Activated CD4-positive, alpha-beta T cell treated with anti-CD3 and anti-CD28 coated beads, Interleukin-2, Interleukin-6, amounts not matched to agents 100 ng/mL and 50 ng/mL, durations not matched to agents 16 hours and 8 hours (primary cell): Measurements from ENCODE around the gene TAS2R8.
"Not testable (repeated sequence)": the region's sequence is repeated elsewhere in the genome, so short reads cannot be mapped to it uniquely, and the experiment has no call there.

Experiments used
- DNase-seq: peaks from one replicate; pipeline ENCODE4 v3.0.0-alpha.2; 2020

Gene TAS2R8, protein sequence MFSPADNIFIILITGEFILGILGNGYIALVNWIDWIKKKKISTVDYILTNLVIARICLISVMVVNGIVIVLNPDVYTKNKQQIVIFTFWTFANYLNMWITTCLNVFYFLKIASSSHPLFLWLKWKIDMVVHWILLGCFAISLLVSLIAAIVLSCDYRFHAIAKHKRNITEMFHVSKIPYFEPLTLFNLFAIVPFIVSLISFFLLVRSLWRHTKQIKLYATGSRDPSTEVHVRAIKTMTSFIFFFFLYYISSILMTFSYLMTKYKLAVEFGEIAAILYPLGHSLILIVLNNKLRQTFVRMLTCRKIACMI

DNA sequence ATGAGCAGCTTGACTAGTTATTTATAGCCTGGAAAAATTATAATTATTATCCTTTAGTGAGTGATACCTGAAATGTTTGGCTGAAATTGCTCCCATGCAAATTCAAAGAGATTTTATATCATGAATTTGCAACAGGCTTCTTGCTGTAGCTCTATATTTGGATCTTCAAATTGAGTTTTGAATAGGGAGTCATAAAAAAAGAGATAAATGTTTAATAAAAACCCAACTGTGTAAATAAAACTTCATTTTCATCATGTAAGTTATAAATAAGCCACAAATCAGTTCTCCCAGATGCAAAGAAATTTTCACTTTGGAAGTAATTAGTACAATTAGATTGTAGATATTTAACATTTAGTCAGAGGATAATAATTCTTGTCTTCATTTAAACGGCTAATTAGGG is at the start of gene TAS2R8:
Gene TAS2R8, minus strand, starts transcription at position 101 of the 400 bp plus-strand sequence. CDS start 306 bp downstream, outside the sequence.
- DNase-seq: no peak

DNA sequence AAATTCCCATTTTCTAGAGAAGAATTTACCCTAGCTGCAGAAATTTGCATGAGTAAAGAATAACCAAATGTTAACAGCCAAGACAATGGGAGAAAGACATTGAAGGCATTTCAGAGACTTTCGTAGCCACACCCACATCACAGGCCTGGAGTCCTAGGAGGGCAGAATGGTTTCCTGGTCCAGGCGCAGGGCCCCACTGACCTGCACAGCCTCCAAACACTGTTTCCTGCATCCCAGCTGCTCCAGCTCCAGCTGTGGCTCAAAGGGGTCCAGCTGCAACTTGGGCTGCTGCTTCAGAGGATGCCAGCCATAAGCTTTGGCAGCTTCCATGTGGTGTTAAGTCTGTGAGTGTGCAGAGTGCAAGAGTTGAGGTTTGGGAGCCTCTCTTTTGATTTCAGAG is 48.7 kb upstream of the TAS2R8 start:
- no peak for DNase-seq

DNA sequence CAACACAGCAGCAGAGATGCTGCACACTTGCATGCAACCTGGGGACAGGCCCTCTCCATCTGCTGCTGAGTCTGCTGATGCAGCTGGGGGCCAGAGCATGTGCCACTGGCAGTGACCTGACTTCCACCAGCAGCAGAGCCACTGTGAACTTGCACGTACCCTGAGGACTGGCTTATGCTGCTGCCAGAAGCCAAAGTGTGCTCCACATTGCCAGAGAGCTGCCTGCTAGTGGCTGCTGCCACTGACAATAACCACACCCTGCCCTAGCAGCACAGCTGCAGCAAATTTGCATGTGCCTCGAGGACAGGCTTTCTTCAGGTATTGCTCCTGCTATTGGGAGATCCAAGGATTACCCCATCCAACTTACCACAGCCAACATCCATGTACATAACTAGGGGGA is 46.7 kb upstream of the TAS2R8 start:
- DNase-seq: no peak

DNA sequence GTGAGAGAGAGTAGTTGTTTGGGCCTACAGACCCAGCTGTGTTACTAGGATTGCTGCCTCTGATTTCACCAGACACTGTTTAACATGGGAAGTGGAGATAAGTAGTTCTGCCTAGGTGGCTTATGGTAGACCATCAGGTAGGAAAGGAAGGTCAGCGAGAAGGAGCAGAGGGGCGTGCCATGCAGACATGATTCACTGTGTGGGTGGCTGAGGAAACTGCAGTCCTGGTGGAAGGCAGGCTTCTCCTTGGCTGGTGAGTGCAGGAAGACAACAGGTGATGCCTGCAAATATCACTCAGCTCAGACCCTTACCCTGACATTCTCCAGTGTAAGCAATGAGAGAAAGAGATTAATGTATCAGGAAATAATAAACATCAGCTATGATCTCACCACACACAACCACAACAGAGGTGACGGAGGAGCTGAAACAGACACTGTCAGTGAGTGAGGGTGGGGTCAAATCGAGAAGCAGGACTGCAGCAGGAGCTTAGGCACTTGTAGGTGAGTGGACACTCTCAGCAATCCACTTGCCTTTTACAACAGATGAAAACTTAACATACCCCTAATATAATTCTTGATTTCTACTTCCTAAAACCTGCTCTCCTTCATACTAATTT is 44.3 kb upstream of the TAS2R8 start:
- no peak for DNase-seq

DNA sequence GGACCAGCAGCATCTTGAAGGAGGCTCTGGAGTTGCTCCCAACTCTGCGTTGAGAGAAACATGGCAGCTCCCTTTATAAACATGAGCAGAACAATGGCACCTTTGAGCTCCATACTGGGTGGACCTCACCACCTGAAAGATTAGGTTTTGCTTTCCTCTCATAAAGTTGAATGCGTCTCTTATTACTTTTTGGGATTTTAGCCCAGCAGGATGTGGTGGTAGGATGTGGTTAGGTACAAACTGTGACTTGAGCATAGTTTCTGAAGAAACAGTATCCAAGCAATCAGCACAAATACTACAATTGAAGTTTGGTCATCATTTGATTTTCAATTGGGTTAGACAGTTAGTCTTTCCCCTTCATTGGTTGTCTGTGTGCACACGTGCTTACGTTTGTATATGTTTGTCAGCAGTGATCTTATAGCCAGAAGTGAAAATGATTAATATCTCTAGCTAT is 42.4 kb upstream of the TAS2R8 start, which contains the start of gene PRR4:
Gene PRR4, minus strand, starts transcription at position 51 of the 454 bp plus-strand sequence. Its CDS starts 38 bp downstream, at position 13.
- DNase-seq: peak; percentile 13

DNA sequence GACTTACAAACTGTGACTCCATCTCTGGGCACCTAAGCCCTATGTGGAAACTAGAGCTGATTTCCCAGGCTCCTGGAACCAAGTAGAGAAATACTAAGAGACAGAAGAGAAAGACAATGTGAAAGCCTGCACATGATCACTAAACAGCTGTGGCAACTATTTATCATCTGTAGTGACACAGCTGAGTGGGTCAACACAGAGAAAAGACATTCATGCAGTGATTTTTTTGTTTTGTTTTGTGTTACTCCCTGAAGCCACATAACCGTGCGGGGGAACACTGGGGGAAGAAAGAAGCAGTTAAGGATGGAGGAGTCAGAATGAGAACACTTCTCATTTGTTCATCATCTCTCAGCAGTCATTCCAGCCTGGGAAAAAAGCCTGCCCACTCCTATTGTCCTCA is 40.7 kb upstream of the TAS2R8 start:
- no peak for DNase-seq

DNA sequence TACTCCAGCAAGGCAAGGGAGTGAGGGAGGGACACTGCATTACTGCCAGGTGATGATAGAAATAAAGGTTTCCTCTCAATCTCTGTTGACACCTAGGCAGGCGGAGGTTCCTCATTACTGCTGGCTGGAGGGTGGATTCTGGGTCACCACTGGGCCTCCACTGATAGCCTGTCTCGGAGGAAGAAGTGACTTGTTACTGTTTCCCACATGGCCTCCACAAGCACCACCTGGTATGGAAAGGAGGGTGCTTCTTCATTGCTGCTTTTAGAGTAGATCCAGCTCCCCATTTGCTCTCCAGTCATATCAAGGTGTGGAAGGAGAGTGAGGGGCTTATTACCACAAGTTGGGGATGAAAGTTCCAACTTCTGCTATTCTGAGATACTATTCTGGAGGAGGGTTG is 35.8 kb upstream of the TAS2R8 start:
- DNase-seq: no peak

DNA sequence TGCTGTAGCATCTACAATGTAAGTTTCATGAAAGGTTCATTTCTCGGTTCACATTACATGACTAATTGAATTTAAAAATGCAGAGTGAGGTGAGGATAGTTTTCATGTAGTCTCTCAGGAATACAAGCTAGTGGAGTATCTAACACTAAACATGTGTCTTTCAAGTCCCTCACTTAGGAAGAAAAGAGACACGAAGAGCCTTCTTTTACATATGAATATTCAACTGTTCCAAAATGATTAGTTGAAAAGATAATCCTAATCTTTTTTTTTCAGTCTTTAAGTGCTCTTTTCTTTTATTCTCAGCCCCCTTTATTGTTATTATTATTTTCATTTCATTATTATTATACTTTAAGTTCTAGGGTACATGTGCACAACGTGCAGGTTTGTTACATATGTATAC is 31.4 kb upstream of the TAS2R8 start:
- no peak for DNase-seq

DNA sequence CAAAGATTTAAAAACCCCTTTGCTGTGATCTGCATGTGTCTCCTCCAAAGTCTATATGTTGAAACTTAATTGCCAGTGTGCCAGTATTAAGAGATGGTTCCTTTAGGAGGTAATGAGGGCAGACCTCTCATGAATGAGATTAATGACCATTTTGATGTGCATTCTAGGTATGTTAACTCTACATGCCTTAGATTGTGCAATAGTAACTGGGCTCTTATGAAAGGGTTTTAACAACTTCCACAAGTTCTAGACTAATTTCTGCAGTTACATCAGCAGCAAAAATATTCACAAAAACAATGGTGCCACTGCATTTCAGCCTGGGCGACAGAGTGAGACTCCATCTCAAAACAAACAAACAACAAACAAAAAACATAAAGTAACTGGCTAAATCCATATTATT is 22.9 kb upstream of the TAS2R8 start:
- no peak for DNase-seq

DNA sequence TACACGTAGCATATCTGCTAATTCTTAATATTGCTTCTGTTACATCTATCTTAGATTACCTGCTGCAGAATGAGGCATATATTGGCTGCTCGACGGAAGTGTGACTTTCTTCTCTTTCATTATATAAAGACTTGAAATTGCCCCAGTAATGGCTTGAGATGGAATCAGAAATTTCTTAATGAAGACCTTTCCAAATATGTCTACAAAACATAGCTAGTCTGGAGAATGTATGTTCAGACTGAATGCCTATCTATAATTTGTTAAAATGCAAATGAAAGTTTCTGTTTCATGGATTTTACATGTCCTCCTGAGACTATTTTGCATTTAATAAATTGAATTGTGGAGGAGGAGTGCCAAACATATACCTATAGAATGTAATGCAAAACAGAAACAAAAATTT is 19.2 kb upstream of the TAS2R8 start, which contains the start of gene TAS2R10:
Gene TAS2R10, minus strand, starts transcription at position 101 of the 400 bp plus-strand sequence. Its CDS starts 89 bp downstream, at position 12.
- no peak for DNase-seq

DNA sequence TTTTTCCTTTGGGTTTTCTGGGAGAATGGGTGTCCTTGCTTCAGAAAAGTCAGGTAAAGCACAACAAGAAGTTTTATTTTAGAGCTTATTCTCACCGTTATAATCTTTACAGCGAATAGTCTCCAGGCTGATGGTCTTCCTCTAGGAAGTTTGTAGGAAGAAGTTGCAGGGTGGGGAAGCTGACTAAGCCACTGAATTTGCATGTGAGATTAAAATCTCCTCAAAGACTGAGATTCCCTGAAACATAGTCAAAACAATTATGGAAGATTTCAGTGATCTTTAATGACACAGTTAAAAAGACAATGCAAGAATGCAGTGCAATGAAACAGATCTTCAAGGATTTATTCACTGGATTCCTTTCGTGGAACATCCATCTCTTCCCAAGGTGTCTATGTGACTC is 17.9 kb upstream of the TAS2R8 start:
- no peak for DNase-seq

DNA sequence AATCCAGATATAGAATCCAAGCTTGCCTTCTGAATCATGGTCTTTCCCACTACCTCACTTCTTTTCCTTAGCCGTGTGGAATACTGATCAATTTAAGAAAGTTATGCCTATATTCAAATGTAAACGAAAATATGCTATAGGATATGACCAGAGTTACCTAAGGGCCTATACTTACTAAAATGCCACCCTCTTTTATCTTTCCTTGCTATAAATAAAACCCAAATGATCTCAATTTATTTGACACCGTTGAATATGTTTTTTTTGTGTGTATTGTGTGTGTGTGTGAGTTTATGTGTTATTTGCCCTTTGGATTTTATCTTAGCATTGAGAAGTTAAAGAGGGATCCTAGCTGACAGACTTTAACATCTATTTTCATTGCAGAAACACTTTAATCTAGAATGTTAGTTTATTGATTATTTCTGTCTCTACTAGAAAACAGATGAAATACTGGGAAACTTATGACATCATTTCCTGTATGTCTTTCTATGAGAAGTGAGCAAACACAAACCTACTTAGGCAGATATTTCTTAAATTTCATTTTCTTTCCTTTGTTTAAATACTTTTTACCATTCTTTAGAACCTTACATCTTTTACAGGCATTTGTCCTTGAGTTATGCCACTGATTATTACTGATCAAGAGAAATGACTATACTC is 4.9 kb upstream of the TAS2R8 start:
- no peak for DNase-seq

DNA sequence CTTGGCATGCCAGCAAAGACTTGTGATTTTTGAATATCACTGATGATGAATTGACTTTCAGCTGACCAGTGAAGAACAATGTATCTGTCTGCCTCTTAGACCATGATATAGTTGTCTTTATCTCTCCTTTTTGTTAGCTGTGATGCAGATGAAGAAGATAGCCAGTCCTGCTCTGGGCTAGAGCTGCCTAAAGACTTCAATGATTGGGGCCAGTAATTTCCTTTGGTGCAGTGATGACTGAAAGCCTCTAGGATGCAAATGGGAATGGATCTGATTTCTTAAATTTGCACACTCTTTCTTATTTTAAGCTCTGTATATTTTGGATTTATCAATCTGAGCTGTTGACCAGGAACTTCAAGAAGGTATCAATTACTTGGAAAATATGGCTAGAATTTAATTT is 3.0 kb upstream of the TAS2R8 start, which contains the start of gene TAS2R9:
Gene TAS2R9, minus strand, starts transcription at position 101 of the 400 bp plus-strand sequence. Its CDS starts 93 bp downstream, at position 8.
- DNase-seq: no peak

DNA sequence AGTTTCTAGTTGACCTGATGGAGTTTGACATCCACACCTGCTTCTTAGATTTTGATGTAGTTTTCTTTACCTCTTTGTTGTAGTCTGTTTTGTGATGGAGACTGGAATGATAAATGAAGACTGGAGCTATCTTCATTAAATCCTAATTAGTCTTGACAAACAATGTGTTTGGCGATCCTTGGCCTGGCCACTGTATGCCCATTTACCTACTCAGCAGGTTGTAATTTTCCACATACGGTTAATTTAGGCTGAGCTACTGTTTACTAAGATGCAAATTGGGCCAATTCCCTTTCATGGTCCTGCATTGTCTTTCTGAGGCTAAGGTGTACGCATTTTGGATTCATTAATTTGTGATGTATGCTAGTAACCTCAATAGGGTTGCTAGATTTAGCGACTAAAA is 4.5 kb downstream of the TAS2R8 start, which contains the start of gene TAS2R7:
Gene TAS2R7, minus strand, starts transcription at position 41 of the 400 bp plus-strand sequence. CDS start 57 bp downstream, outside the sequence.
- DNase-seq: no peak

DNA sequence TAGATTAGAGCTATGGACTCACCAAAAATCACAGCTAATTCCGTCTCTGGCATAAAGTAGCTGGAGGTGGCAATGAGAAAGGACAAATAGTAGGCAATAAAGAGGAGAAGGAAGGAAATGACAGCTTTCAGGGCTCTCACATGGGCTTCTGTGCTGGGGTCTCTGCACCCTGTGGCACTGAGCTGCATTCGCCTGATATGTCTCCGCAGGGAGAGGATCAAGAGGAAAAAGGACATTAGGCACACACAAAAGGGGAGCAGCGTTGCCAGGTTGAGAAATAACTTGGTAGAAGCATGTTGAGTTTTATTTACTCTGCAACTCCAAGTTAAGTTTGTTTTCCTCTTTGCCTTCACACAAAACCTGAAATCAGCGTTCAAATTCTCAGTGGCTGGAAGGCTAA is 5.3 kb downstream of the TAS2R8 start:
- DNase-seq: no peak

DNA sequence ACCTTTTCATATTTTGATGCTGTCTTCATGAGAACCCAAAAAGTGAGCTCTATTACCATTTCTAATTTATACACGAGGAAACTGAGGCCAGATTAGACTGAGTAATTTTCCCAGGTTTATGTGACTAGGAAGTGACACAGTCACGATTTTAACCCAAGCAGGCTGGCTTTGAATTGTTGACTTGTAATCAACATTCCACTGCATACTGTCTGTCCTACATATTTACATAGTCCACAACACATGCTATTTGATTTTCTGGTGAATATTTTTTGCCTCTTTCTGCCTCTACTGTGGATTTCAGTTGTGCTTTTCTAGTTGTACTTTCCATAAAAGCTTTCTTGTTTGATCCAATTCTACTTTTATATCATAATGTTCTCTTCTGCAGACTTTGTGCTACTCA is 12.9 kb downstream of the TAS2R8 start:
- no peak for DNase-seq

DNA sequence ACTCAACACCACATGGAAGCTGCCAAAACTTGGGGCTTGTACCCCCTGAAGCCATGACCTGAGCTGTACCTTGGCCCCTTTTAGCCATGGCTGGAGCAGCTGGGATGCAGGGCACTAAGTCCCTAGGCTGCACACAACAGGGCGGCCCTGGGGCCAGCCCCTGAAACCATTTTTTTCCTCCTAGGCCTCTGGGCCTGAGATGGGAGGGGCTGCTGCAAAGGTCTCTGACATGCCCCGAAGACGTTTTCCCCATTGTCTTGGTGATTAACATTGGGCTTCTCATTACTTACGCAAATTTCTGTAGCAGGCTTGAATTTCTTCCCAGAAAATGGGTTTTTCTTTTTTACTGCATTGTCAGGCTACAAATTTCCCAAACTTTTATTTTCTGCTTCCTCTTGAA is 15.3 kb downstream of the TAS2R8 start:
- DNase-seq: not testable (repeated sequence)

DNA sequence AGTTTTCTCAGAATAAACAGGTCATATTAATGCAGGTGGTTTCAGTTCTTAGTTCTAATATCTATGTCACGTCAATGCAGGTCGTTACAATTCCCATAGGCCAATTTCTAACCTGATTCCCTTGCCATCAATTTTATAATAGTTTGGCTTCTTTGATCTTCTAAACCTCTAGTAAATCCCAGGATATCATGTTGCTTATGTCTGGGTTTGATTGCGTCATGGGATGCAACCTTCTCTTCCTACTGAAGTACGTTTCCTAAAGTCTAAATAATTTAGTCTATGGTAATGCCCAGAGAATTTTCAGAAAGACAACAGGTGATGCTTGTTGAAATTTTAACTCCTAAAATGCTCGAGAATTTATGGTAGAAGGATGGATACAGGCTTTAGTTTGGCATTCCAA is 23.8 kb downstream of the TAS2R8 start:
- no peak for DNase-seq

DNA sequence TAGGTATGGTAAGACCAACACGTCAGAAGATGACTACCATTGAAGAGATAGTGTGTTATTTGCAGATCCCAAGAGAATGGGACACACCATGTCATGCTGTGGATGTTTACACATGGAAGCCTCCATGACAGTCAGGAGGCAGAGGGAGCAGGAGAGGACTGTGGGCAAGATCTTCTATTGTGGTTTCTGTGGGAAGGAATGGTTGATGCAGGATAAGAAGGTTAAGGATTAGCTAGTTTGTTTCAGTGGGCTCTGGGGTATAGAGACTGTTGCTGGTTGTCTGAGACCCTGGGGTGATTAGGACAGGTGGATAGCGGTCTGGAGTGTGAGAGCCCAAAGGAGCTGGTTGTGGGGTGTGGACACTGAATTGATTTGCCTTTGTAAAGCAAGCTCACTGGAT is 28.0 kb downstream of the TAS2R8 start:
- DNase-seq: no peak

DNA sequence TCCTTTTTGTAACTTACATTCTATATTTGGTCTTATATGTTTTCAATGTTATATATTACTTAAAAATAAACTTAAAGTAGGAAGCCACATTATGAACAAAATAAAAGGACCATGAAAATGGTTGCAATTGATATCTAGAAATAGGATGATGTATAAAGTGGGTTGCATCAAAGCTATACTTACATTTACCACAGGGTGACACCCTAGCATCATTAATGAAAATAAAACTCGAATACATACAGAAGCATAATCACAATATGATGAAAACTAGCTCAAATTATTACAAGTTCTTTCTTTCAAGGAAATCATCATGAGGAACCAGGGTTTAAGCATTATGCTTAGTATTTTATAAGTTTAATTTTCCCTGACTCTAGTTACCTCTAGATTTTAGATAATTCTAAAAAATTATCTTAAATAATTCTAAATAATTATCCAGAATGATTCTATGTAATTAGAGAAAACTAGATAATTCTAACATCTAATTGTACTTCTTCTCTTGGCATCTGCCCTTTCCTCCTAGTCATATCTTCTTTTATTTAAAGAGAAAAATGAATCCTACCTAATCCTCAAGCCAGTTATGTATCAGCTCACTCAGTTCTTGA is 35.9 kb downstream of the TAS2R8 start:
- DNase-seq: peak; percentile 22

DNA sequence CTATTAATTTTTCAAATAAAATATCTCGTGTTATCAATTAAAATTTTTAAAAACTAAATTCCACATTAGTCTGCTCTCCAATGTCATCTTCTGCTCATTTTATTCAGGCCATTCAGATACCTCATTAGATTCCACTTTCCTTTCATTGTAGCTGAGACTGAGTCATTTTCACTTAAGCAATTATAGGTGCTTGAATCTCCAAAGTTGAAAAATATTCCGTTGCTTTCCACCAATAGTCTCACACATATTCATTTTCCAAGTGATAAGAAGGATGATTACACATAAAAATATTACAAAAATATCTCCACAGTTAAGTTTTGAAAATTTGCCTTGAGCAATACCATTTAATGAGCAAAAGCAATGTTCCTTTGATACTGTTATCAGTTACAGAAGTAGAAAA is 47.4 kb downstream of the TAS2R8 start:
- no peak for DNase-seq

DNA sequence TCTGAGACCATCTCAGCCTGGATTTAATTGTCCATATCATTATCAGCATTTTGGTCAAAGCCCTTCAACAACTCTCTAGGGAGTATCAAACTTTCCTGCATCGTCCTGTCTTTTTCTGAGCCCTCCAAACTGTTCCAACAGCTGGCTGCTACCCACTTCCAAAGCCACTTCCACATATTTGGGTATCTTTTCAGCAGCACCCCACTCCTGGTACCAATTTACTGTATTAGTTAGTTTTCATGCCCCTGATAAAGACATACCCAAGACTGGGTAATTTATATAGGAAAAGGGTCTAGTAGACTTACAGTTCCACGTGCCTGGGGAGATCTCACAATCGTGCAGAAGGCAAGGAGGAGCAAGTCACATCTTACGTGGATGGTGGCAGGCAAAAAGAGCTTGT is 50.9 kb downstream of the TAS2R8 start:
- DNase-seq: no peak
